Psoas muscle (tissue), 8 donors: ENCODE measurements around the gene CCDC85B. TPM values are rescaled to one million over a fixed set of nuclear protein-coding genes. Genes with fewer than 3 reads are reported as not detected.

Source experiments
- ATAC-seq, 4 donors: fragments of 200-7000 bp; cut with Tn5 transposase; one replicate each; pipeline ENCODE4 v1.9.1; 2020; ENCODE audit warnings: moderate library complexity in 3 of 4, mild to moderate bottlenecking in 2 of 4
- DNase-seq, 2 donors: peaks; one replicate each; pipeline ENCODE4 v3.0.0-alpha.2; 2020
- H3K27ac ChIP-seq: fragments of 200-600 bp; one replicate; pipeline ENCODE4 v1.8.0; 2022
- H3K27me3 ChIP-seq, 3 donors: fragments of 200-600 bp in 1 of 3; one replicate each; pipeline versions ENCODE4 v1.6.1 to v1.8.0; 2013 to 2022; ENCODE audit warnings: low read length in 2 of 3, mild to moderate bottlenecking in 2 of 3, moderate library complexity in 1 of 3; ENCODE audit not compliant: insufficient read depth in 3 of 3
- H3K36me3 ChIP-seq, 2 donors: fragments of 200-600 bp in 1 of 2; one replicate each; pipeline versions ENCODE4 v1.6.1 to v1.8.0; 2013 to 2022; ENCODE audit warnings: low read depth in 1 of 2, mild to moderate bottlenecking in 1 of 2, moderate library complexity in 1 of 2; ENCODE audit not compliant: insufficient read depth in 1 of 2
- H3K4me1 ChIP-seq: fragments of 200-600 bp; one replicate; pipeline ENCODE4 v1.8.0; 2022
- H3K4me3 ChIP-seq: fragments of 200-600 bp; one replicate; pipeline ENCODE4 v1.8.0; 2022; ENCODE audit warnings: mild to moderate bottlenecking
- H3K9me3 ChIP-seq: fragments of 200-600 bp; one replicate; pipeline ENCODE4 v1.8.0; 2022
- CTCF ChIP-seq: fragments of 200-600 bp; IDR thresholded peaks from one replicate; pipeline ENCODE4 v1.8.0; 2022; ENCODE audit warnings: antibody characterized with exemption
- WGBS, 3 donors: extraction: QIAGEN DNeasy Blood & Tissue Kit; methylation state at CpG; one replicate each; pipeline versions ENCODE4 v1.1.6 to v1.1.7; 2013; 5-methylcytosine and 5-hydroxymethylcytosine counted together
- intact Hi-C, 2 donors: fragments of 100-400 bp; cut with DNase I; formaldehyde crosslinking; loops; one replicate each; pipeline versions ENCODE4 v1.11.0 to v1.14.2; 2022
- polyA plus RNA-seq, 3 donors: library from polyadenylated mRNA; stranded (reverse); fragments of 200-250 nt; gene quantifications; one replicate each; pipeline ENCODE4 v1.2.3, GENCODE V29; 2013
- total RNA-seq, 4 donors: library from RNA; stranded (reverse); fragmentation: NEBNext Ultra II Directional in 2 of 4; extraction: Animal tissue kit (Norgen Biotek cat#: 25700) in 2 of 4; gene quantifications; one replicate each; pipeline versions ENCODE4 v1.2.1 to v1.2.4, GENCODE V29; 2021 to 2023
- donor health status: healthy with polysubstance abuse.
- donor health status: DM: no; HTN: no; CAD: no; lungs with moderate emphysema.
- donor health status: Bipolar disorder and iron deficiency.
- donor health status: healthy.
- donor health status: DM: yes; HTN: yes; CAD: no.
- donor health status: DM: no; HTN: no; CAD: no.
- donor health status: DM: no; HTN: no; CAD: no.
- donor health status: DM: yes; HTN: yes; CAD: no.

CCDC85B gene
- total and polyA plus RNA-seq, 7 donors, result 16.7 to 39.6 (median 26.5) TPM

DNA sequence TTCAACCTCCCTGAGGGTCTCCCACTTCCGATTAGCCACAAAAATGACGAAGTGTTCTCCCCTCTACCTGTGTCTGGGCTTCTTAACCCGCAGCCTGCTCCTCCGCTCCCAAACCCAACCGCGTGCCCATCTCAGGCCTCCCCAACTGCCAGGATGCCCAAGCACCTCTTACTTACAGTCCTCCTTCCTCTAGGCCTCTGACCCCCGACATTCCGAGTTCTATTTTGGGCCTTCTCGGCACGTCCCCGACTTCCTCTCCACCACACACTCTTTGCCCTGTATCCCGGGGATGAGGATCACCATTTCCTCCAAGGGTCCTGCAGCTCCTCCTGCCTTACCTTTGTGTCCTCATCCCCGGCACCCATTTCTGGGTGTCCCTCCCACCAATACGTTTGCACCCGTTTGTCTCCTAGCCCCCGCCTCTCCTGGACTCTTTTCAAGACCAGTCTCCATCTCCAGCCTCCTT, 30.6 kb upstream of the CCDC85B start:
- peak in 2 of 4 donors; percentile 1 to 13 for ATAC-seq
- Histone ChIP-seq H3K36me3 (peaks cover 0 to 47% of the 10 kb centered on the region in 2 donors), H3K4me3 (peak overlapping the region; percentile 100), H3K9me3 (no peaks in the 10 kb centered on the region), H3K27me3 (no peaks in the 10 kb centered on the region), H3K27ac (peak overlapping the region; percentile 99), H3K4me1 (peaks cover 21% of the 10 kb centered on the region)
- intact Hi-C loops, result loop anchor here in 1 of 2 donors (2.0 kb wide), 1 partner anchor 27 kb away; no protein-coding TSS in a partner anchor
- DNase-seq, result peak in 1 of 2 donors; percentile 72
- 0 to 1% (median 1%) methylated on average over 14 to 16 of the region's 16 CpGs for WGBS, 3 donors
- TF ChIP-seq CTCF, result no peak

DNA sequence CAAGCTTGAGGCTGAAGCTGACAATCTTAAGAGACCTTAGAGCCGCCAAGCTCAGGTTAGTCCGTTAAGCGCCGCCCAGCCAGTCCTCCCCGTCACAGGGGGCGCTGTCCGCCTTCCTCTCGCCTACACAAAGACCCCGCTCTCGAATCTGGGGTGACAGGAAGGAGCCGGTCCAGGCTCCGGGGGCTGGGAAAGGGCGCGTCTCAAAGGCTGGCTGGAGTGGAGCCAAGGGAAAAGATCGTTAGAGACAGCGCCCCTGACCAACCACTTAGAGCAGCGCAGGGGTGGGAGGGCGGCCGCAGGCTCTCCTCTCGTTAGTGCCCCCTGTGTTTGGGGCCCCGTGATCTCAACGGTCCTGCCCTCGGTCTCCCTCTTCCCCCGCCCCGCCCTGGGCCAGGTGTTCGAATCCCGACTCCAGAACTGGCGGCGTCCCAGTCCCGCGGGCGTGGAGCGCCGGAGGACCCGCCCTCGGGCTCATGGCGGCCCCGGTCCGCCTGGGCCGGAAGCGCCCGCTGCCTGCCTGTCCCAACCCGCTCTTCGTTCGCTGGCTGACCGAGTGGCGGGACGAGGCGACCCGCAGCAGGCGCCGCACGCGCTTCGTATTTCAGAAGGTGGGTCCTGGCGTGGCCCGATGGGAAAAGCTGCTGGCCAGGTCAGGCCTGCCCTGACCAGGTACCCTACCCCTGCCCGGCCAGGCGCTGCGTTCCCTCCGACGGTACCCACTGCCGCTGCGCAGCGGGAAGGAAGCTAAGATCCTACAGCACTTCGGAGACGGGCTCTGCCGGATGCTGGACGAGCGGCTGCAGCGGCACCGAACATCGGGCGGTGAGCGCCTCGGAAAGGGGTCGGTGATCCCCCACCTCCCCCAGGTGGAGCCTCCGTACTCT, 30.0 kb upstream of the CCDC85B start, which contains the start of gene MUS81:
Gene MUS81, plus strand, starts transcription at position 156 of the 887 bp plus-strand sequence. Its CDS starts 321 bp downstream, at position 477.
- no peaks in the 10 kb centered on the region for H3K27me3 ChIP-seq
- intact Hi-C loops, result loop anchor here in 1 of 2 donors (2.0 kb wide), 1 partner anchor 26 kb away; no protein-coding TSS in a partner anchor
- ATAC-seq (peak; percentile 68 to 82 (median 73)), DNase-seq (peak; percentile 97 to 98)
- H3K4me3 ChIP-seq, result peak within 1 kb of the TSS; percentile 100
- peak within 1 kb of the TSS; percentile 99 for H3K27ac ChIP-seq
- no peaks in the 10 kb centered on the region for H3K9me3 ChIP-seq
- 0% methylated on average over 65 to 78 of the region's 78 CpGs for WGBS, 3 donors
- peaks cover 21% of the 10 kb centered on the region for H3K4me1 ChIP-seq
- peaks cover 0 to 47% of the 10 kb centered on the region in 2 donors for H3K36me3 ChIP-seq
- peak; percentile 75 for TF ChIP-seq CTCF

- 11 to 13% (median 11%) methylated on average over 14 of the region's 14 CpGs for WGBS, 3 donors
- DNase-seq, result no peak
These were observed 29.3 kb upstream of the CCDC85B start for GRCh38 chr11:65861165-65861505.

GRCh38 chr11:65861533-65862183, 28.8 kb upstream of the CCDC85B start:
- no peak for DNase-seq
- peak overlapping the region; percentile 99 for H3K27ac ChIP-seq
- intact Hi-C loops, result loop anchor here in 1 of 2 donors (2.0 kb wide), 1 partner anchor 25 kb away; no protein-coding TSS in a partner anchor

More at GRCh38 chr11:65861165-65861505, 29.3 kb upstream of the CCDC85B start:
- peaks cover 16% of the 10 kb centered on the region for H3K4me1 ChIP-seq
- no peaks in the 10 kb centered on the region for H3K9me3 ChIP-seq
- ATAC-seq, result no peak
- TF ChIP-seq CTCF, result no peak
- intact Hi-C loops, result loop anchor here in 1 of 2 donors (2.0 kb wide), 1 partner anchor 26 kb away; no protein-coding TSS in a partner anchor
- peak overlapping the region; percentile 100 for H3K4me3 ChIP-seq
- peak overlapping the region; percentile 99 for H3K27ac ChIP-seq
- H3K36me3 ChIP-seq, result peaks cover 0 to 47% of the 10 kb centered on the region in 2 donors
- H3K27me3 ChIP-seq, result no peaks in the 10 kb centered on the region

More at GRCh38 chr11:65861533-65862183, 28.8 kb upstream of the CCDC85B start:
- peaks cover 0 to 50% of the 10 kb centered on the region in 2 donors for H3K36me3 ChIP-seq
- H3K9me3 ChIP-seq, result no peaks in the 10 kb centered on the region
- no peak for ATAC-seq
- no peak for TF ChIP-seq CTCF
- WGBS, 3 donors, result 87 to 88% (median 88%) methylated on average over 13 of the region's 13 CpGs
- no peaks in the 10 kb centered on the region for H3K27me3 ChIP-seq
- H3K4me1 ChIP-seq, result peaks cover 13% of the 10 kb centered on the region
- H3K4me3 ChIP-seq, result peak overlapping the region; percentile 100
